Effector memory CD4-positive, alpha-beta T cell (primary cell): ENCODE measurements around the gene PMCH.

Source experiments
- DNase-seq, 3 donors: peaks; one replicate each; pipeline ENCODE4 v3.0.0-alpha.2; 2020
- H3K27ac ChIP-seq: 2 replicates; pipeline ENCODE4 v1.7.0; 2013; ENCODE audit warnings: mild to moderate bottlenecking, low read length, moderate library complexity; ENCODE audit not compliant: insufficient read depth, poor library complexity, severe bottlenecking
- H3K27me3 ChIP-seq: replicated peaks from 2 replicates; pipeline ENCODE4 v1.7.0; 2013; ENCODE audit warnings: mild to moderate bottlenecking, low read length; ENCODE audit not compliant: insufficient read depth, control insufficient read depth, poor library complexity, severe bottlenecking
- H3K36me3 ChIP-seq: 2 replicates; pipeline ENCODE4 v1.7.0; 2013; ENCODE audit warnings: mild to moderate bottlenecking, low read length, moderate library complexity; ENCODE audit not compliant: control insufficient read depth, insufficient read depth
- H3K4me1 ChIP-seq: 2 replicates; pipeline ENCODE4 v1.7.0; 2013; ENCODE audit warnings: low read length, mild to moderate bottlenecking; ENCODE audit not compliant: control insufficient read depth, insufficient read depth, poor library complexity, severe bottlenecking
- H3K4me3 ChIP-seq: 2 replicates; pipeline ENCODE4 v1.7.0; 2013; ENCODE audit warnings: low read length, low read depth, mild to moderate bottlenecking; ENCODE audit not compliant: insufficient read depth, poor library complexity, severe bottlenecking
- H3K9me3 ChIP-seq: 2 replicates; pipeline ENCODE4 v1.7.0; 2013; ENCODE audit warnings: mild to moderate bottlenecking, low read length, moderate library complexity; ENCODE audit not compliant: control insufficient read depth

Gene PMCH

DNA sequence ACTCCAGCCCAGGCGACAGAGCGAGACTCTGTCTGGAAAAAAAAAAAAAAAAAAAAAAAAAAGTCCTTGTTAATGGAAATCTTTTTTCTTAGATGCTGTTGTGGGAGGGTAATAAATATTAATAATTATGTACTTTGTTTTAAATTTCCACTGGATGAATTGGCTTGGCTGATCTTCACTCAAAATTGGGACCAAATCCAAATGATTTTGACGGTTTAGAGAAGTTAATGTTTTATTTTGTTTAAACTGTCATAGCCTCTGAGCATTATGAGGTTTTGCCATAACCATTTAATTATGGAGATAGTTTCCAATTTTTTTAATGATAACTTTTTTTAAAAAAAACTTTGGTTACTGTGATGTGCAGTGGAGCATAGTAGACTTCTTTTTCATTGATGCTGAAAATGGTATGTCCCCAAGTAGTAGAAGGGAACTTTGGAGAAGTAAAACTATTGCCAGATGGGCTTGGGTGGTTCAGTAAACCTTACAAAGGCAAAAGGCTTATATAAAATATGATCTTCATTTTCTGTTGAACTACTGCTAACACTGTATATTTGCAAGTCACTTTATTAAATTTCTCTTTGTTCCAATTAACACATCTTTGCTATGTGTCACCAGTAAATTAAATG lies 3.9 kb upstream of the PMCH start:
- Histone ChIP-seq H3K4me1 (no peaks in the 10 kb centered on the region), H3K9me3 (no peaks in the 10 kb centered on the region), H3K27me3 (no peaks in the 10 kb centered on the region), H3K27ac (no peak overlapping the region), H3K36me3 (no peaks in the 10 kb centered on the region), H3K4me3 (no peak overlapping the region)
- no peak for DNase-seq

DNA sequence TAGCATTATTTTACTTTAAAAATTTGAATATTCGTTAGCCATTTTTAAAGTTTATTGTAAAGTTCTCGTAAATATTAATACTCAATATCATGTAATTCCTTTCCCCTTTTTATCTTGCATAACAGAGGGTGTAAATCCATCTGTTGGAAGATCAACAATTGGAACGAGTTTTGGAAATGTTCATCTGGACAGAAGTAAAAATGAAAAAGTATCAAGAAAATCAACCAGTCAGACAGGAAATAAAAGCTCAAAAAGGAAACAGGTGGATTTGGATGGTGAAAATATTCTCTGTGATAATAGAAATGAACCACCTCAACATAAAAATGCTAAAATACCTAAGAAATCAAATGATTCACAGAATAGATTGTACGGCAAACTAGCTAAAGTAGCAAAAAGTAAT lies 1.8 kb downstream of the PMCH start:
- Histone ChIP-seq H3K27ac (no peak overlapping the region), H3K27me3 (no peaks in the 10 kb centered on the region), H3K36me3 (no peaks in the 10 kb centered on the region), H3K4me3 (no peak overlapping the region), H3K4me1 (no peaks in the 10 kb centered on the region), H3K9me3 (no peaks in the 10 kb centered on the region)
- no peak for DNase-seq

DNA sequence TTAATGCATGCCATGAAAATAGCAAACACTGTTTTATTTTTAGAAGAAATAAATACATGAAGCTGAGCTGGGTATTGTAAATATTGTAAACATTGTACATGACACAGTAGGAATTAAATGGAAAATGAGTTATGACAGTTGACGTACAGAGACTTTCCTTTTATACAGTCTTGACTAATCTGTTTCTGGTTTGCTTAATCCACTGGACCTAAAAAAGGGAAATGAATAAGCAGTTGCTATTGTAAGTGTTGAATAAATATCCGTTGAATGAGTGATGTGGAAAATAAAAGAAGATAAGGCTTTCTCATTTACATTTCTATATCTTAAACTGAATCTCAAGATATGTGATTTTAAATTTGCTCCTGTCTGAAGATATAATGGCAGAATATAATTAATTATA lies 15.0 kb downstream of the PMCH start:
- Histone ChIP-seq H3K36me3 (no peaks in the 10 kb centered on the region), H3K9me3 (no peaks in the 10 kb centered on the region), H3K27me3 (no peaks in the 10 kb centered on the region), H3K27ac (no peak overlapping the region), H3K4me3 (no peak overlapping the region), H3K4me1 (no peaks in the 10 kb centered on the region)
- no peak for DNase-seq

DNA sequence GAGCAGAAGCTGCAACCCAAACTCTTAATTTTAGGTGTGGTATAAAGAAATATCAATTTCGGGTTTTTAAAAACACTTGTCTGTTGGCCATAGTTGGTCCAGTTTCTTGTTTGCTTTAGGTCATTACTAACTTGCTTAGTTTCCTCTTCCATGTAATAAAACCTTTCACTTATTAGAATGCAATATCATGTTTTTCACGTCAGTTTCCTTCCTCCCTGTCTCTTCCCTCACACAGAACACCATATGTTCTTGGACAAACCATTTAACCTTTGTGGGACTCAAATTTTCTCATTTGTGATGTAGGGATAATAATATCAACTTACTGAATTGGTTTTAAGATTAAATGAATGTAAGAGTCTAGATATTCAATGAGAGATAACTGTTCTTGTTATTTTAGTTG lies 22.9 kb downstream of the PMCH start:
- Histone ChIP-seq H3K27me3 (no peaks in the 10 kb centered on the region), H3K27ac (no peak overlapping the region), H3K36me3 (no peaks in the 10 kb centered on the region), H3K9me3 (no peaks in the 10 kb centered on the region), H3K4me3 (no peak overlapping the region), H3K4me1 (no peaks in the 10 kb centered on the region)
- DNase-seq: no peak

DNA sequence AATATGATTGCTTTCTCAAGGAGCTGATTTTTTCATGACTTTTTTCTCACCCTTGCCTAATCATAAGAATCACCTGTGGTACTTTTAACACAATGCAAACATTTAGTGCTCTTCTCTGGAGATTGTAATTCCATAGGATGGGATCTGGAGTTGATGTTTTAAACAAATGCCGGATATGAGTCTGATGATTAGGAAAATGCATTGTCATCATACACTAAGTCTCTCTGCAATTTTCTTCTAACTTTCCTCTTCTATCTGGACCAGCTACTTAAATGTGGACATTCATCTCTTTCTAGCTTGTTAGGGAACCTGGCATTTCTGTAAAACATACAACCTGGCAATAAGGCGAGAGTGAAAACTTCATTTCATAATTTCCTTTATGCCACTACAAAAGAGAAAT lies 23.5 kb downstream of the PMCH start:
- H3K27me3 ChIP-seq: no peaks in the 10 kb centered on the region
- no peaks in the 10 kb centered on the region for H3K9me3 ChIP-seq
- no peaks in the 10 kb centered on the region for H3K36me3 ChIP-seq
- H3K4me3 ChIP-seq: no peak overlapping the region
- DNase-seq: no peak
- H3K27ac ChIP-seq: no peak overlapping the region
- no peaks in the 10 kb centered on the region for H3K4me1 ChIP-seq

DNA sequence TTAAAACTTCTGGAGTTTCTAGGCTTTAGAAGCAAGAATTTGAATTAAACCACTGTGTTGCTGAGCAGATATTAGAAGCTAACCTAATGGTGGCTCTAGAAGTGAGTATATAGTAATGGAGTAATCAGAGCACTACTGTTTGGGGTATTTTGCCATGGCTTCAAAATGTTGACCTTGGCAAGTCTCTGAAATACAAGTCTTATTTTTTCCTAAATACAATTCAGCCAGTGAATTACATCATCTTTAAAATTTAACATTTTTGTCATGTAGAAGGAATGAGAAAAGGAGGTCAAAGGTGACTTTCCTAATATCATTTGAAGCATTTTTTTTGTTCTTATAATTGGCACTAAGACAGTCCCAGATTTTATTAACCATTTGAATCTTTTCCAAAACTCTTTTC lies 25.2 kb downstream of the PMCH start:
- H3K27me3 ChIP-seq: no peaks in the 10 kb centered on the region

DNA sequence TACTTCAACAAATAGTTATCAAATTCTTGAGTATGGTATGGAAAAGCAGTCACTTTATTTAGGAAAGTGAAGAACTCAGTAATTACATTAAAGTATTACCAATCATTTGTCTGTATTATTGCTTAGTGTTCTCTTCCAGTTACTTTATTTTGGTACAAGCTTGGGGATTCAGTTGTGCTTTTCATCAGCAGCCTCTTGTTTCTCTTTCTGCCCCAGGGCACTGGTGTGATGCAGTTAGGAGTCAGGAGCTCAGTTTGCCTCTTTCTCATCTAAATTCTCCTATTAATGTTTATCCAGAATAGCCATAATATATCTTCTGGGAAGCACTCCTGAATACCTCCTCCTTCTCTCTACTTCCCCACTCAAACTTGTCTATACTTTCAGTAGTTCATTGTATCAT lies 25.7 kb downstream of the PMCH start:
- H3K27ac ChIP-seq: no peak overlapping the region

More for the DNA sequence above, 25.2 kb downstream of the PMCH start:
- no peaks in the 10 kb centered on the region for H3K9me3 ChIP-seq
- no peaks in the 10 kb centered on the region for H3K4me1 ChIP-seq
- no peak for DNase-seq
- no peaks in the 10 kb centered on the region for H3K36me3 ChIP-seq
- no peak overlapping the region for H3K27ac ChIP-seq
- no peak overlapping the region for H3K4me3 ChIP-seq

DNA sequence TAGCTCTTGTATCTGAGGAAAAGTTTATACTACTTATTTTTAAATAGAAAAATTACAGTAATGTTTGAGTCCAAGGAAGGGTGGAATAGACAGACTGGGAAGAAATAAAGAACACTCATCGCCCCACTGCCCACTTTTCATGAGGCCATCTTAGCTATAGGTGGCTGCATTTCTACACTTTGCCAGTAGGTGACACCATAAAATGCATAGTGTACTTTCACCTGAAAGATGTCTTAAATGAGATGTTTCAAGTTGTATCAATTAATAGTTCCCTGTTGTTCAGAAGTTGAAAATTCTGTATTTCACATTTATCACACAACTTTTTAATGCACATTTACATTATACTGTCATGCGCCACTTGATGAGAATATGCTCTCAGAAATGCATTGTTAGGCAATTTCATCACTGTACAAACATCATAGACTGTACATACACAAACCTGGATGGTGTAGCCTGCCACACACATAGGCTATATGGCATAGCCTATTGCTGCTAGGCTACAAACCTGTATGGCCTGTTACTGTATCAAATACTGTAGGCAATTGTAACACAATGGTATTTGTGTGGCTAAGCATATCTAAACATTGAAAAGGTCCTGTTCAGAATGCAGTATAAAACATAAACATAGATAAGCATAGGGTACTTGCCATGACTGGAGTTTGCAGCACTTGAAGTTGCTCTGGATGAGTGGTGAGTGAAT lies 27.6 kb downstream of the PMCH start:
- H3K4me3 ChIP-seq: no peak overlapping the region
- DNase-seq: no peak
- no peaks in the 10 kb centered on the region for H3K36me3 ChIP-seq
- no peaks in the 10 kb centered on the region for H3K4me1 ChIP-seq
- H3K27me3 ChIP-seq: no peaks in the 10 kb centered on the region
- H3K9me3 ChIP-seq: no peaks in the 10 kb centered on the region
- no peak overlapping the region for H3K27ac ChIP-seq

More for the DNA sequence above, 25.7 kb downstream of the PMCH start:
- Histone ChIP-seq H3K27me3 (no peaks in the 10 kb centered on the region), H3K4me1 (no peaks in the 10 kb centered on the region), H3K36me3 (no peaks in the 10 kb centered on the region), H3K9me3 (no peaks in the 10 kb centered on the region), H3K4me3 (no peak overlapping the region)
- DNase-seq: no peak

DNA sequence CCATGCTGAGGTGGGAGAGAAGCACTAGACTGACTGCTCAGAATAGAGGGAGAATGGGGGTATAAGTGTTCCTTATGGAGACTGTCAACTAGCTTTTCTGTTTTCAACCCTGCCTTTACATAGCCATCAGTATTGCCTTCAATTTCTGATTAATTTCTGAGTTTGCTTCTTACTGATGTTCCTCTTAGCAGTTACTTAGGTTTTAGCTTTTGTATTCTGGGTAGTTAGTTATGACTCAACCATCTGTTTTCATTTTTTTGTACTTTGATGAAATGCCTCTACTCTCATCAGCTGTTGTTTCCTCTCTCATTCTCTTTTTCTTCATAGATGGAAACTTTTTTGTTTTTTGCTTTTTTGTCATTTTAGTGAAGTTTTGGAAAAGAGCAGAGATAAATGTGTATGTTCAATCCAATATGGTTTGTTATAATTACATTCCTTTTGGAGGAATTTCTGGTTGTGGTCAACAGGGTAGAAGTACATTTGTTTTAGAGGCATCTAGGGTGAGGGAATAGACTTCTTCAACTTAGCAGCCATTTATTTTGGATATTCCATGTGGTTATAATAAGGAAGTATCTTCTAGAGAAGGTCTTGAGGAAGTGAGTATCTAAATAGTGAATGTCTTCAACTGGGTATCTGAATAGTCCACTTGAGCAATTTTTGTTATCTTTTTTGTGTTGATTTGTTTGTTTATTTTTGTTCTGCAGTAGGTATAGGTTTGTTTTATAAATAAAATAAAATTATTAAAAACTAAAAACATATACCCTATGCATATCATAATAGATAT lies 29.6 kb downstream of the PMCH start:
- Histone ChIP-seq H3K27ac (no peak overlapping the region), H3K4me3 (no peak overlapping the region), H3K27me3 (no peaks in the 10 kb centered on the region), H3K9me3 (no peaks in the 10 kb centered on the region), H3K4me1 (no peaks in the 10 kb centered on the region), H3K36me3 (no peaks in the 10 kb centered on the region)
- no peak for DNase-seq

DNA sequence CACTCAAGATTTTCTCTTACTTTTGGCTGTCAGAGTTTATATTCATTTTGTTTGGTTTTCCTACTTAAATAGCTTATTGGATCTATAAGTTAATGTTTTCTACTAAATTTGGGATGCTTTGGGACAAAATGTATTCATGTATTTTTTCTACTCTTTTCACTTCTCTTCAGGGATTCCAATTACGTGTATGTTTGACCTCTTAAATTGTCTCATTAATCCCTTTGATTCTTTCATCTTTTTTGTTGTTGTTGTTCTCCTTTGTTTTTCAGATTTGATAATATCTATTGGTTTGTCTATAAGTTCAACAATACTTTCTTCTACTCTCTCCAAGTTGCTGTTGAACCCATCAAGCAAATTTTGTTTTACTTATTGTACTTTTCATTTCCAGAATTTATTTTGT lies 34.2 kb downstream of the PMCH start:
- Histone ChIP-seq H3K36me3 (no peaks in the 10 kb centered on the region), H3K4me3 (no peak overlapping the region)

More for the DNA sequence above, 34.2 kb downstream of the PMCH start:
- DNase-seq: no peak
- Histone ChIP-seq H3K9me3 (no peaks in the 10 kb centered on the region), H3K4me1 (no peaks in the 10 kb centered on the region), H3K27ac (no peak overlapping the region), H3K27me3 (no peaks in the 10 kb centered on the region)
